Stimulated activated CD4-positive, alpha-beta T cell treated with anti-CD3 and anti-CD28 coated beads, TNF-alpha, amount 100 ng/mL, for 24 hours (primary cell): ENCODE data around the gene CA6.
"Not testable (repeated sequence)": the region's sequence is repeated elsewhere in the genome, so short reads cannot be mapped to it uniquely, and the experiment has no call there.

ENCODE experiments used
- DNase-seq, 3 experiments: peaks; one replicate each; pipeline ENCODE4 v3.0.0-alpha.2; 2020; ENCODE audit warnings: low read depth in 3 of 3

Gene CA6

DNA sequence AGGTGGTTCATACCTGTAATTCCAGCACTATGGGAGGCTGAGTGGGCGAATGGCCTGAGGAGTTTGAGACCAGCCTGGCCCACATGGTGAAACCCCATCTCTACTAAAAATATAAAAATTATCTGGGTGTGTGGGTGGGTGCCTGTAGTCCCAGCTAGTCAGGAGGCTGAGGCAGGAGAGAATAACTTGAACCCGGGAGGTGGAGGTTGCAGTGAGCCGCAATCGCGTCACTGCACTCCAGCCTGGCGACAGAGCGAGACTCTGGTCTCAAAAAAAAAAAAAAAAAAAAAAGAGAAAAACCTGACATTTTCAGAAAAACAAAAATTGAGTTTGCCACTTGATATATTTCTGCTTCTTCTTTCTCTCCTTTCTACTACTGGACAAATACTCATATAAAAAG lies 24.3 kb downstream of the CA6 start:
- no peak for DNase-seq

- peak in 1 of 3 experiments; percentile 43 for DNase-seq
Observed at GRCh38 chr1:8970870-8971337, 25.2 kb downstream of the CA6 start.

DNA sequence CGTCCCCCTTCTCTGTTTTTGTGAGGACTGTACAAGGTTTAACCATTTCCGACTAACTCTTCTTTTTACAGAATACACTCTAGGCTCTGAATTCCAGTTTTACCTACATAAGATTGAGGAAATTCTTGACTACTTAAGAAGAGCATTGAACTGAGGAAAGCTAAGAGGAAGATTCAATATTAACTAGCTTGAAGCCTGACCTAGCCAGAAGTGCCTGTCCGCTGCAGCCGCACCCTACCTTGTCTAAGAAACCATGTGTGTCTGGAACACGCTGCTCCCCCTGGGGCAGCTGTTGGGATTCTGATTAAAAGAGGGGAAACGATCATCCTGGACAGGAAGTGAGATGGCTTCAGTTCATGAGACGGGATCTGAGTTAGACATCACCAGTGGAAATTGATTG lies 28.9 kb downstream of the CA6 start:
- no peak for DNase-seq

DNA sequence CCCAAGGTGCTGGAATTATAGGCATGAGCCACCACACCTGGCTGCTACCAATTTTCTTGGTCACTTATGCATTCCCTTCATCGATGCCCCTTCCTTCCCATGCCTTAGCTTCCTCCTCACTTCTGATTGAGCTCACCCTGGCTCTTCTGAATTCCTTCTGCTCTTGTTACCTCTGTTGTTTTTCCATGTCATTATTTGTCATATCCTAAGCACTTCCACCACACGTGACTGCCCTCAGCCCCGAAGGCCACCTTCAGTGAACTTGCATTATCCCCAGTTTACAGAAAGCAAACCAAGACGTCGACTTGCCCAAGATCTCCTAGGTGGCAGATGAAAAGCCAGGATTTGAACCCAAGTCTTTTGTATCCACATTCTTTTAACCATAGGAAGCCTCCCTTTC lies 30.7 kb downstream of the CA6 start:
- no peak for DNase-seq

GRCh38 chr1:8976896-8977450 lies 31.3 kb downstream of the CA6 start:
- DNase-seq, result no peak

GRCh38 chr1:8980656-8981055 lies 35.0 kb downstream of the CA6 start:
- DNase-seq, result no peak

DNA sequence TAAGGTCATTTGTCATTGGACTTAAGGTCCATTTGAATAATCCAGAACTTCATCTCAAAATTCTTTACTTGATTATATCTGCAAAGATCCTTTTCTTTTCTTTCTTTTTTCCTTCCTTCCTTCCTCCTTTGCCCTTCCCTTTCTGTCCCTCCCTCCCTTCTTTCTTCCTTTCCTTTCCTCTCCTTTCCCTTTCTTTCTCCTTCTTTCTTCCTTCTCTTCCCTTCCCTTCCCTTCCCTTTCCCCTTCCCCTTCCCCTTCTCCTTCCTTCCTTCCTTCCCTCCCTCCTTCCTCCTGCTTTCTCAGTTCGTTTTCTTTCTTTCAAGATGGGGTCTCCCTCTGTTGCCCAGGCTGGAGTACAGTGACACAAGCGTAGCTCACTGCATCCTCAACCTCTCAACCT lies 35.5 kb downstream of the CA6 start:
- DNase-seq, result no peak

- DNase-seq, result no peak
Observed at GRCh38 chr1:8984203-8984602, 38.5 kb downstream of the CA6 start.

DNA sequence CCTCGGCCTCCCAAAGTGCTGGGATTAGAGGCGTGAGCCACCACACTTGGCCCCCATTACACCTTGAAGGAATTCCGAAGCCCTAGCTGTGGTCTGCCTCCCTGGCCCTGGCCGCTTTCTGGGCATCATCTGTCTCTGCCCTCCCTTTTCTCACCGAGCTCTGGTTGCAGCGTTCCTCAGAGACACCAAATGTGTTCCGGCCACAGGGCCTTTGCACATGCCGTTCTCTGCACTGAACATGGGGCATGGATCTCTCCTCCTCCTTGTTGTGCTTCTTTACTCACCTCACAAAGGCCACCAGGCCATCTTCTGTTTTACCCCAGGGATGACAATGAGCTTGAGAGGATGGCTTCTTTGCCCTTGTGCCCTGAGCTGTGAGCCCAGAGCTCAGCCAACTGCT lies 39.3 kb downstream of the CA6 start:
- no peak for DNase-seq

DNA sequence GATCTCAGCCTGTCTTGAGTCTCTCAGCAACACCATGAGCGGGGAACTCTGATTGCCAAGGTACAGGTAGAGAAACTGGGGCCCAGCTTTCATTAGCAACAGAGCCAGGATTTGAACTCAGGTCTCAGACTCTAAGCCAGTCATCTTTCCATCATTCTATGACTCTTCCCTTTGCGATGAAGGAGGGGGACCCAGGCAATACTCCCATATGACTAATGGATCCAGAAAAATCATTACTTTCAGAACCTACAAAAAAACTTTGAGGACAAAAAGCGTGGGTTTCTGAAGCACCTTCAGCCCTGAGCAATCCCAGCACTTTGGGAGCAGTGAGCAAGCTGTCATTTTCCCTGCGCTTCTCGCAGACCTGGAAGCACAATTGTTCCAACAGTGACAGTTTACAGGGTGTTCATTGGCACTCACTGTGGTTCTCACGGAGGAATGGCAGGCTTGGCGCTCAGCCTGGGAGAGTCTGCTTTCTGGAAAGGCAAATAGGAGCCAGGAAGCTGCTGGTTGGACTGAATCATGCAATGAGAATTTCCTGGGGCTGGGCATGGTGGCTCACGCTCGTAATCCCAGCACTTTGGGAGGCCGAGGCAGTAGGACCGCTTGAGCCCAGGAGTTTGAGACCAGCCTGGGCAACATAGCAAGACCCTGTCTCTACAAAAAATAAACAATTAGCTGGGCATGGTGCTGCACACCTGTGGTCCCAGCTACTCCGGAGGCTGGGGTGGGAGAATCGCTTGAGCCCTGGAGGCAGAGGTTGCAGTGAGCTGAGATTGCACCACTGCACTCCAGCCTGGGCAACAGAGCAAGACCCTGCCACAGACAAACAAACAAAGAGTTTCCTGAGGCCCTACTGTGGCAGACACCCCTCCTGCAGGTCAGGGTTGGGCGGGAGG lies 40.5 kb downstream of the CA6 start:
- no peak for DNase-seq

- no peak for DNase-seq
Observed at GRCh38 chr1:8986814-8987190, 41.1 kb downstream of the CA6 start.

- DNase-seq, result peak; percentile 36 to 68 (median 54)
Observed at GRCh38 chr1:8987881-8988617, 42.4 kb downstream of the CA6 start.

DNA sequence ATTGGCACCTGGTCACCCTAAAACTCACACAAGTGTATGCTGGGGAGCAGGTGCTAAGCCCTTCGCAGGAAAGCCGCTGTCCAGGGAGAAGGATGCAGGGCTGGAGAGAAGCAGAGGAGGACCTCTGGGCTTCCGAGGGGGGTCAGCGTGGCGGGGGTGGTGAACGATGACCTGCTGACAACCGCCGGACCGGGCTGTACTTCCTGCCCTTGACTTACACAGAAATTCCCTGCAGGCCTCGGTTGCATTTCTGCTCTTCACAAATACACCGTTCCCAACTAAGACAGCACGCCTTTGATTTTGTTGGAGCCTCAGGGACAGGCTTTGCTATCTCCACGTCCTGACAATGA lies 42.9 kb downstream of the CA6 start:
- DNase-seq, result no peak

- DNase-seq, result no peak
Observed at GRCh38 chr1:8989061-8989460, 43.4 kb downstream of the CA6 start.

DNA sequence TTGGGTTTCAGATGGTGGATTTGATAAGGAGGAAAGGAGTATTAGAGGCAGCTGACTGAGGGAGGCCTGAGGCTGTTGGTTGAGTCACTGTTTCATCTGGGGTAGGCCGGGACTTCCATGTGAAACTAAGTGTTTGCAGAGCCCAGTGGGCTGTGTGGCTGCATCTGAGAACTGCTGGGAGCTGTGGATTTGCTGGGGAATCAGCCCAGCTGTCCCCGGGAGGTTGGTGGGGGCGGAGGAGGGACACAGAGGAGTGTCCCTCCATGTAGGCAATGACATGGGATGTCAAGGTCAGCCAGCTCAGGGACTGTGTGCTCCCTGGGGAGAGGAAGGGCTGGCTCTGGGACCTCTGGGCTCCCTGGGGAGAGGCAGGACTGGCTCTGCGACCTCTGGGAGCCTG lies 44.2 kb downstream of the CA6 start:
- DNase-seq, result no peak

GRCh38 chr1:8992936-8993687 lies 47.4 kb downstream of the CA6 start:
- no peak for DNase-seq

DNA sequence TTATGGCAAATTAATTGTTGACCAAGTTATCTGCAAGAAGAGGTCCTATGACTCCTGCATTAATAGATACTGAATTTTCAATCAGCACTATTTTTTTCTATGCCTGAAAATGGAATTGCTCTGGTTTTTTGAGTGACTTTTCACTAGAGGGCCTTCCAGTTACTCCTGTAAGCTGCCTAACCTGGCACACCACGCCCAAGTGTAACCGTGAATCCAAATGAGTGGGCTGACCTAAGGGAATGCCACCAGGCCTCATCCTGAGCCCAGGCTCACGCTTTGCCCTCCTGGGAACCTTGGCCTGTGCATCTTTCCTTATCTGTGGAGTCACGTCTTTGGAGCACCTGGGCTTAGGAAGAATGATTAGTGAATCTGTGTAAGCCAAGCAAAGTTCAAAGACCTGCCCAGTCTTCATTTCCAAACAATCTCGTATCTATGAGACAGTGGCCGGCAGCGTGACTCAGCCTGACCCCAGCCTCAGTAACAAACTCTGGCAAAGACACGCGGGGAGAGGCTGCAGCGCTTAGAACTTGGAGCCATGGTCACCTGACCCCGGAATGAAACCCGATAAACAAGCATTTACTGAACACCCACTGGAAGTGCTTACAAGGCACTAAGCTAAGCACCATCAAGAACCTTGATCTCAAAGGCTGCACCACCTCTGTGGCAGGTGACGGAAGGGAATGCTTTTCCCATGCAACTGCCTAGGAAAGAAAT lies 48.5 kb downstream of the CA6 start:
- DNase-seq, result not testable (repeated sequence)

DNA sequence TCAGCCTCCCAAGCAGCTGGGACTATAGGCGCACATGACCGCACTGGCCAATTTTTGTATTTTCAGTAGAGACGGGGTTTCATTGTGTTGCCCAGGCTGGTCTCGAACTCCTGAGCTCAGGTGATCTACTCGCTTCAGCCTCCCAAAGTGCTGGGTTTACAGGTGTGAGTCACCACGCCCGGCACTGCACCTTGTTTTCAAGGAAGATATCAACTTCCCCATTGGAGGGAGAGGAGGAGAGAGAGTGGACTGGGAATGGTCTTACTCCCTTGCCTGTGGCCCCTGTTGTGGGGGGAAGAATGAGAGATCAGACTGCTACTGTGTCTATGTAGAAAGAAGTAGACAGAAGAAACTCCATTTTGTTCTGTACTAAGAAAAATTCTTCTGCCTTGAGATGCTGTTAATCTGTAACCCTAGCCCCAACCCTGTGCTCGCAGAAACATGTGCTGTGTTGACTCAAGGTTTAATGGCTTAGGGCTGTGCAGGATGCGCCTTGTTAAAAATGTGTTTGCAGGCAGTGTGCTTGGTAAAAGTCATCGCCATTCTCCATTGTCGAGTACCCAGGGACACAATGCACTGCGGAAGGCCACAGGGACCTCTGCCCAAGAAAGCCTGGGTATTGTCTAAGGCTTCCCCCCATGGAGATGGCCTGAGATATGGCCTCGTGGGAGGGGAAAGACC lies 56.0 kb downstream of the CA6 start:
- not testable (repeated sequence) for DNase-seq

DNA sequence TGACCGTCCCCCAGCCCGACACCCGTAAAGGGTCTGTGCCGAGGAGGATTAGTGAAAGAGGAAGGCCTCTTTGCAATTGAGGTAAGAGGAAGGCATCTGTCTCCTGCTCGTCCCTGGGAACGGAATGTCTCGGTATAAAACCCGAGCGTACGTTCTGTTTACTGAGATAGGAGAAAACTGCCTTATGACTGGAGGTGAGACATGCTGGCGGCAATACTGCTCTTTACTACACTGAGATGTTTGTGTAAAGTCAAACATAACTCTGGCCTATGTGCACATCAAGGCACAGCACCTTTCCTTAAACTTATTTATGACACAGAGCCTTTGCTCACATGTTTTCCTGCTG lies 56.5 kb downstream of the CA6 start:
- DNase-seq, result not testable (repeated sequence)

GRCh38 chr1:9004031-9004699 lies 58.5 kb downstream of the CA6 start:
- DNase-seq, result no peak
